ENCODE data around the gene GFM1.

- TF ChIP-seq GABPA (IDR thresholded peaks at IDR 0.05; ENCODE audit: low read depth), result no peak
- peak; percentile 58; the same call in 1 of the 2 replicates for TF ChIP-seq POLR2AphosphoS5 (IDR thresholded peaks at IDR 0.05; ENCODE audit: low read depth)
- peak; percentile 10 for TF ChIP-seq CTCF (IDR thresholded peaks at IDR 0.05; ENCODE audit: insufficient read depth, low read length)
These were observed 28.2 kb downstream of the GFM1 start, which contains the start of gene LXN for GRCh38 chr3:158672215-158673176.

Data from HL-60 (cell line).